ENCODE results near the gene TK2.

TK2 gene

GRCh38 chr16:66561381-66562080 is 11.6 kb upstream of the TK2 start:
- H3K9me3 ChIP-seq (ENCODE audit: control insufficient read depth, low read length), result no peaks in the 10 kb centered on the region
- no peaks in the 10 kb centered on the region for H3K27me3 ChIP-seq (ENCODE audit: control insufficient read depth, insufficient read depth, low read length)
- H3K79me2 ChIP-seq, result no peaks in the 10 kb centered on the region
- no peaks in the 10 kb centered on the region for H3K36me3 ChIP-seq (ENCODE audit: control insufficient read depth, insufficient read depth, low read length)
- no peak overlapping the region for H3K4me3 ChIP-seq (ENCODE audit: low read depth, low read length)
- no peak overlapping the region for H3K4me2 ChIP-seq (ENCODE audit: low read length)
- H3K27ac ChIP-seq, result no peak overlapping the region
- no peak for TF ChIP-seq CTCF (IDR thresholded peaks at IDR 0.05)
- no peak overlapping the region for H3K9ac ChIP-seq
- H2AFZ ChIP-seq, result no peak overlapping the region
- H3K4me1 ChIP-seq, result no peaks in the 10 kb centered on the region

- no peak overlapping the region for H3K27ac ChIP-seq
- no peak overlapping the region for H2AFZ ChIP-seq
- H3K4me3 ChIP-seq (ENCODE audit: low read depth, low read length), result no peak overlapping the region
- TF ChIP-seq CTCF (IDR thresholded peaks at IDR 0.05), result no peak
- H3K36me3 ChIP-seq (ENCODE audit: control insufficient read depth, insufficient read depth, low read length), result no peaks in the 10 kb centered on the region
- H3K4me2 ChIP-seq (ENCODE audit: low read length), result no peak overlapping the region
- H3K79me2 ChIP-seq, result no peaks in the 10 kb centered on the region
- no peaks in the 10 kb centered on the region for H3K27me3 ChIP-seq (ENCODE audit: control insufficient read depth, insufficient read depth, low read length)
- no peaks in the 10 kb centered on the region for H3K9me3 ChIP-seq (ENCODE audit: control insufficient read depth, low read length)
- no peaks in the 10 kb centered on the region for H3K4me1 ChIP-seq
- H3K9ac ChIP-seq, result no peak overlapping the region
Observed at GRCh38 chr16:66560107-66560506, 10.2 kb upstream of the TK2 start.

- Histone ChIP-seq H3K27me3 (ENCODE audit: control insufficient read depth, insufficient read depth, low read length) (no peaks in the 10 kb centered on the region), H3K4me2 (ENCODE audit: low read length) (peak overlapping the region; percentile 76), H3K79me2 (peaks cover 6% of the 10 kb centered on the region), H3K36me3 (ENCODE audit: control insufficient read depth, insufficient read depth, low read length) (no peaks in the 10 kb centered on the region), H2AFZ (no peak overlapping the region), H3K27ac (no peak overlapping the region), H3K4me1 (peaks cover 9% of the 10 kb centered on the region), H3K9me3 (ENCODE audit: control insufficient read depth, low read length) (no peaks in the 10 kb centered on the region), H3K4me3 (ENCODE audit: low read depth, low read length) (peak overlapping the region; percentile 25), H3K9ac (no peak overlapping the region)
- TF ChIP-seq CTCF (IDR thresholded peaks at IDR 0.05), result no peak
Observed at GRCh38 chr16:66554495-66554894, 4.6 kb upstream of the TK2 start.

GRCh38 chr16:66554021-66554420 is 4.1 kb upstream of the TK2 start:
- no peak for TF ChIP-seq CTCF (IDR thresholded peaks at IDR 0.05)
- no peaks in the 10 kb centered on the region for H3K27me3 ChIP-seq (ENCODE audit: control insufficient read depth, insufficient read depth, low read length)
- no peak overlapping the region for H3K9ac ChIP-seq
- H3K36me3 ChIP-seq (ENCODE audit: control insufficient read depth, insufficient read depth, low read length), result no peaks in the 10 kb centered on the region
- H3K9me3 ChIP-seq (ENCODE audit: control insufficient read depth, low read length), result no peaks in the 10 kb centered on the region
- H3K4me2 ChIP-seq (ENCODE audit: low read length), result peak overlapping the region; percentile 76
- H3K27ac ChIP-seq, result no peak overlapping the region
- H3K4me3 ChIP-seq (ENCODE audit: low read depth, low read length), result peak overlapping the region; percentile 25
- peaks cover 10% of the 10 kb centered on the region for H3K4me1 ChIP-seq
- H3K79me2 ChIP-seq, result peaks cover 6% of the 10 kb centered on the region
- H2AFZ ChIP-seq, result no peak overlapping the region

GRCh38 chr16:66553223-66553622 is 3.3 kb upstream of the TK2 start:
- Histone ChIP-seq H3K9me3 (ENCODE audit: control insufficient read depth, low read length) (no peaks in the 10 kb centered on the region), H2AFZ (peak overlapping the region; percentile 97), H3K4me1 (peaks cover 15% of the 10 kb centered on the region), H3K36me3 (ENCODE audit: control insufficient read depth, insufficient read depth, low read length) (no peaks in the 10 kb centered on the region), H3K27me3 (ENCODE audit: control insufficient read depth, insufficient read depth, low read length) (no peaks in the 10 kb centered on the region), H3K9ac (no peak overlapping the region), H3K79me2 (peaks cover 6% of the 10 kb centered on the region), H3K27ac (peak overlapping the region; percentile 87), H3K4me3 (ENCODE audit: low read depth, low read length) (peak overlapping the region; percentile 70), H3K4me2 (ENCODE audit: low read length) (peak overlapping the region; percentile 76)
- no peak for TF ChIP-seq CTCF (IDR thresholded peaks at IDR 0.05)
